MM.1S (cell line): ENCODE results near the gene ABCA2.

Experiments
- EZH2phosphoT487 ChIP-seq: fragments of 300-600 bp; sonication (generic); IDR thresholded peaks from 2 replicates; pipeline ENCODE4 v1.6.1; 2018; ENCODE audit warnings: antibody characterized with exemption, low read length
- TF ChIP-seq, protein P1 (sequence below): fragments of 300-600 bp; sonication (generic); IDR thresholded peaks from 2 replicates; pipeline ENCODE4 v1.5.1; 2016; ENCODE audit warnings: antibody characterized with exemption, low read length, mixed read lengths

- TF ChIP-seq, protein P1, sequence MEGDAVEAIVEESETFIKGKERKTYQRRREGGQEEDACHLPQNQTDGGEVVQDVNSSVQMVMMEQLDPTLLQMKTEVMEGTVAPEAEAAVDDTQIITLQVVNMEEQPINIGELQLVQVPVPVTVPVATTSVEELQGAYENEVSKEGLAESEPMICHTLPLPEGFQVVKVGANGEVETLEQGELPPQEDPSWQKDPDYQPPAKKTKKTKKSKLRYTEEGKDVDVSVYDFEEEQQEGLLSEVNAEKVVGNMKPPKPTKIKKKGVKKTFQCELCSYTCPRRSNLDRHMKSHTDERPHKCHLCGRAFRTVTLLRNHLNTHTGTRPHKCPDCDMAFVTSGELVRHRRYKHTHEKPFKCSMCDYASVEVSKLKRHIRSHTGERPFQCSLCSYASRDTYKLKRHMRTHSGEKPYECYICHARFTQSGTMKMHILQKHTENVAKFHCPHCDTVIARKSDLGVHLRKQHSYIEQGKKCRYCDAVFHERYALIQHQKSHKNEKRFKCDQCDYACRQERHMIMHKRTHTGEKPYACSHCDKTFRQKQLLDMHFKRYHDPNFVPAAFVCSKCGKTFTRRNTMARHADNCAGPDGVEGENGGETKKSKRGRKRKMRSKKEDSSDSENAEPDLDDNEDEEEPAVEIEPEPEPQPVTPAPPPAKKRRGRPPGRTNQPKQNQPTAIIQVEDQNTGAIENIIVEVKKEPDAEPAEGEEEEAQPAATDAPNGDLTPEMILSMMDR, result no peak
- TF ChIP-seq EZH2phosphoT487, result no peak
These were observed 10.1 kb downstream of the ABCA2 start for GRCh38 chr9:137017791-137018497.
